ENCODE results near the gene MPEG1.

Gene MPEG1

GRCh38 chr11:59212744-59213631 lies at the start of gene MPEG1:
MPEG1 (minus strand) TSS chr11:59212927; CDS start chr11:59212865, 62 bp downstream.
- no peak for DNase-seq

- DNase-seq = no peak
Observed at GRCh38 chr11:59262177-59262818, 49.6 kb upstream of the MPEG1 start.

GRCh38 chr11:59261150-59261549 lies 48.4 kb upstream of the MPEG1 start:
- no peak for DNase-seq

- DNase-seq = no peak
Observed at GRCh38 chr11:59259867-59260475, 47.2 kb upstream of the MPEG1 start.

GRCh38 chr11:59259047-59259446 lies 46.3 kb upstream of the MPEG1 start:
- DNase-seq = no peak

GRCh38 chr11:59255281-59255680 lies 42.6 kb upstream of the MPEG1 start:
- no peak for DNase-seq

GRCh38 chr11:59254286-59254685 lies 41.6 kb upstream of the MPEG1 start:
- no peak for DNase-seq

GRCh38 chr11:59253001-59253400 lies 40.3 kb upstream of the MPEG1 start:
- no peak for DNase-seq

GRCh38 chr11:59249535-59249934 lies 36.8 kb upstream of the MPEG1 start:
- DNase-seq = no peak

GRCh38 chr11:59247531-59248227 lies 35.0 kb upstream of the MPEG1 start:
- DNase-seq = no peak

GRCh38 chr11:59243633-59244032 lies 30.9 kb upstream of the MPEG1 start:
- DNase-seq = no peak

- DNase-seq = no peak
Observed at GRCh38 chr11:59240322-59240721, 27.6 kb upstream of the MPEG1 start.

GRCh38 chr11:59226396-59226795 lies 13.7 kb upstream of the MPEG1 start:
- DNase-seq = no peak

- no peak for DNase-seq
Observed at GRCh38 chr11:59225017-59225416, 12.3 kb upstream of the MPEG1 start.

GRCh38 chr11:59224351-59224928 lies 11.7 kb upstream of the MPEG1 start:
- no peak for DNase-seq

- DNase-seq = no peak
Observed at GRCh38 chr11:59223611-59224010, 10.9 kb upstream of the MPEG1 start.

GRCh38 chr11:59223177-59223576 lies 10.4 kb upstream of the MPEG1 start:
- DNase-seq = no peak

GRCh38 chr11:59222464-59223060 lies 9.8 kb upstream of the MPEG1 start:
- no peak for DNase-seq

- DNase-seq = no peak
Observed at GRCh38 chr11:59221441-59221840, 8.7 kb upstream of the MPEG1 start.

GRCh38 chr11:59219836-59220235 lies 7.1 kb upstream of the MPEG1 start:
- DNase-seq = no peak

GRCh38 chr11:59218893-59219292 lies 6.2 kb upstream of the MPEG1 start:
- DNase-seq = no peak

- DNase-seq = no peak
Observed at GRCh38 chr11:59218319-59218718, 5.6 kb upstream of the MPEG1 start.
